Keratinocyte (primary cell): ENCODE data around the gene TP53I3.

Source experiments
- EZH2 ChIP-seq: IDR thresholded peaks from one replicate; pipeline ENCODE4 v1.6.1; 2012; ENCODE audit warnings: inconsistent platforms, mild to moderate bottlenecking, low read length, moderate library complexity
- TF ChIP-seq, protein P1 (sequence below), 3 experiments: IDR thresholded peaks in 1 of 3; conservative IDR thresholded peaks in 1 of 3; optimal IDR thresholded peaks in 1 of 3; 2 replicates in 2 of 3; 3 replicates in 1 of 3; pipeline versions ENCODE3 to v1.5.1; 2011; ENCODE audit warnings: low read length in 3 of 3, mild to moderate bottlenecking in 3 of 3, moderate library complexity in 2 of 3, control low read depth in 1 of 3, inconsistent platforms in 1 of 3; ENCODE audit not compliant: insufficient read depth in 2 of 3; ENCODE audit errors: extremely low read depth in 1 of 3

DNA sequence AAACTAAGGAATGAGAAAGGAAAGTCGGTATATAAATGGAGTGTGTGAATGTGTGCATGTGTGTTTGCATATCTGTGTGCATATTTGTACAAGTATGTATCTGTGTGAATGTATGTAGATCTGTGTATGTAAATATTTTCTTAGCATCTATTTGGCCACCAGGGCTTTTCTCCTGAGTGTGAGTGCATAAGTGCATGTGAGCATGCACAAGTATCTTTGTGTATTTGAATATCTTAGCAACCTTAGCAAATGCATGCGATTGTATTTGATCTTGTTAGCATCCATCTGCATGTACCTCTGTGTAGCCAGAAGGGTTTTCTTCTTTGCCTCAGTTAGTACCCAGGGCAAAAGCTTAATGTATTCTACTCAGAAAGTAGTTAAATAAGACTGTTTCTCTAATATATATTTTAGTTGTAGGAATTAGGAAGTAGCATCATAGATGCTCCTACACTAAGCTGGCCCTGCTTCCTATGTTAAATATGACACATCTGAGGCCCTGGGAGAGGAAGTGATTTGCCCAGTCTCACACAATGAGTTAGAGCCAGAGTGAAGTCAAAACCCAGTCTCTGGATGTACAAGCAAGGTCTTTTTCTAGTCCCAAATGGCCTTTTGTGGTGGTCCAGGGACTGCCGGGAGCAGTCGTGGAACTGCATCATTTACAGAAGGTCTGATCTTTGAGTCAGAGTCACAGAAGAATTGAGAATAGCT lies 25.9 kb downstream of the TP53I3 start:
- TF ChIP-seq, protein P1, sequence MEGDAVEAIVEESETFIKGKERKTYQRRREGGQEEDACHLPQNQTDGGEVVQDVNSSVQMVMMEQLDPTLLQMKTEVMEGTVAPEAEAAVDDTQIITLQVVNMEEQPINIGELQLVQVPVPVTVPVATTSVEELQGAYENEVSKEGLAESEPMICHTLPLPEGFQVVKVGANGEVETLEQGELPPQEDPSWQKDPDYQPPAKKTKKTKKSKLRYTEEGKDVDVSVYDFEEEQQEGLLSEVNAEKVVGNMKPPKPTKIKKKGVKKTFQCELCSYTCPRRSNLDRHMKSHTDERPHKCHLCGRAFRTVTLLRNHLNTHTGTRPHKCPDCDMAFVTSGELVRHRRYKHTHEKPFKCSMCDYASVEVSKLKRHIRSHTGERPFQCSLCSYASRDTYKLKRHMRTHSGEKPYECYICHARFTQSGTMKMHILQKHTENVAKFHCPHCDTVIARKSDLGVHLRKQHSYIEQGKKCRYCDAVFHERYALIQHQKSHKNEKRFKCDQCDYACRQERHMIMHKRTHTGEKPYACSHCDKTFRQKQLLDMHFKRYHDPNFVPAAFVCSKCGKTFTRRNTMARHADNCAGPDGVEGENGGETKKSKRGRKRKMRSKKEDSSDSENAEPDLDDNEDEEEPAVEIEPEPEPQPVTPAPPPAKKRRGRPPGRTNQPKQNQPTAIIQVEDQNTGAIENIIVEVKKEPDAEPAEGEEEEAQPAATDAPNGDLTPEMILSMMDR (optimal IDR thresholded peaks at IDR 0.05 in 1 of 3, IDR thresholded peaks at IDR 0.05 in 1 of 3, conservative IDR thresholded peaks at IDR 0.05 in 1 of 3; ENCODE audit: extremely low read depth in 1 of 3, insufficient read depth in 2 of 3, low read length in 3 of 3) = no peak
- no peak for TF ChIP-seq EZH2
